RWPE1 (cell line): Measurements from ENCODE around the gene TPX2.
"Not testable (repeated sequence)": the region's sequence is repeated elsewhere in the genome, so short reads cannot be mapped to it uniquely, and the experiment has no call there.

Source experiments
- CTCF ChIA-PET: fragments of 350-600 bp; sonication (Branson Sonifier 250); formaldehyde crosslinking; extraction: SDS; loops from one replicate; lab custom pipeline; 2021; lab: Yijun Ruan, JAX
- POLR2A ChIA-PET: fragments of 400-600 bp; formaldehyde crosslinking; extraction: SDS; loops from one replicate; lab custom pipeline; 2020; ENCODE audit warnings: antibody characterized with exemption; ENCODE audit not compliant: low non-redundant PET; lab: Yijun Ruan, JAX
- DNase-seq: peaks from one replicate; pipeline ENCODE4 v3.0.0; 2012; ENCODE audit warnings: low spot score
- H3K27ac ChIP-seq: fragments of 450-650 bp; 2 replicates; pipeline ENCODE4 v1.5.1; 2017
- CTCF ChIP-seq: fragments of 450-650 bp; conservative IDR thresholded peaks from 2 replicates; pipeline ENCODE4 v1.5.1; 2017; ENCODE audit warnings: low read depth, mild to moderate bottlenecking

TPX2 gene

GRCh38 chr20:31823360-31824124 lies 84.5 kb downstream of the TPX2 start:
- H3K27ac ChIP-seq, result no peak overlapping the region
- POLR2A ChIA-PET, result no interaction called here

GRCh38 chr20:31824125-31824485 lies 85.0 kb downstream of the TPX2 start:
- no peak overlapping the region for H3K27ac ChIP-seq
- no peak for DNase-seq
- CTCF ChIA-PET, result interaction anchor here (0.6 to 5.1 kb wide), 13 partner anchors 17 to 267 kb away, joined by 3 to 81 read pairs (median 7); partner anchors contain the start of genes FOXS1 and PDRG1
- TF ChIP-seq CTCF, result no peak
- POLR2A ChIA-PET, result no interaction called here

More at GRCh38 chr20:31823360-31824124, 84.5 kb downstream of the TPX2 start:
- CTCF ChIA-PET, result interaction anchor here (0.5 to 5.1 kb wide), 49 partner anchors 9 to 842 kb away, joined by 3 to 81 read pairs (median 6); partner anchors contain the start of genes DUSP15, FOXS1, PDRG1 and TTLL9
- no peak for TF ChIP-seq CTCF
- DNase-seq, result no peak

GRCh38 chr20:31824554-31825313 lies 85.6 kb downstream of the TPX2 start:
- CTCF ChIA-PET, result interaction anchor here (0.6 to 5.1 kb wide), 11 partner anchors 17 to 267 kb away, joined by 3 to 81 read pairs (median 8); partner anchors contain the start of genes FOXS1 and PDRG1
- H3K27ac ChIP-seq, result no peak overlapping the region
- no peak for TF ChIP-seq CTCF
- no peak for DNase-seq
- POLR2A ChIA-PET, result no interaction called here

- H3K27ac ChIP-seq, result no peak overlapping the region
- POLR2A ChIA-PET, result no interaction called here
- CTCF ChIA-PET, result interaction anchor here (1.5 to 2.1 kb wide), 2 partner anchors 12 to 206 kb away, joined by 5 to 7 read pairs; no protein-coding TSS in a partner anchor
- DNase-seq, result no peak
- no peak for TF ChIP-seq CTCF
Observed at GRCh38 chr20:31826074-31826473, 87.0 kb downstream of the TPX2 start.

GRCh38 chr20:31827059-31827458 lies 88.0 kb downstream of the TPX2 start:
- DNase-seq, result no peak
- CTCF ChIA-PET, result interaction anchor here (0.6 to 2.1 kb wide), 6 partner anchors 10 to 906 kb away, joined by 3 to 10 read pairs (median 4); no protein-coding TSS in a partner anchor
- POLR2A ChIA-PET, result no interaction called here
- H3K27ac ChIP-seq, result no peak overlapping the region
- TF ChIP-seq CTCF, result no peak

- POLR2A ChIA-PET, H3K27ac ChIP-seq, DNase-seq: not testable (repeated sequence)
- CTCF ChIA-PET, result interaction anchor here (0.6 to 2.1 kb wide), 3 partner anchors 18 to 204 kb away, joined by 3 to 7 read pairs (median 3); no protein-coding TSS in a partner anchor
Observed at GRCh38 chr20:31828016-31828415, 88.9 kb downstream of the TPX2 start.
